Measurements from ENCODE around the gene ZBTB20. TPM values are rescaled to one million over a fixed set of nuclear protein-coding genes. Genes with fewer than 3 reads are reported as not detected.

Gene ZBTB20
- total and polyA plus RNA-seq, 4 donors = 0.88 to 83.2 (median 20.4) TPM

DNA sequence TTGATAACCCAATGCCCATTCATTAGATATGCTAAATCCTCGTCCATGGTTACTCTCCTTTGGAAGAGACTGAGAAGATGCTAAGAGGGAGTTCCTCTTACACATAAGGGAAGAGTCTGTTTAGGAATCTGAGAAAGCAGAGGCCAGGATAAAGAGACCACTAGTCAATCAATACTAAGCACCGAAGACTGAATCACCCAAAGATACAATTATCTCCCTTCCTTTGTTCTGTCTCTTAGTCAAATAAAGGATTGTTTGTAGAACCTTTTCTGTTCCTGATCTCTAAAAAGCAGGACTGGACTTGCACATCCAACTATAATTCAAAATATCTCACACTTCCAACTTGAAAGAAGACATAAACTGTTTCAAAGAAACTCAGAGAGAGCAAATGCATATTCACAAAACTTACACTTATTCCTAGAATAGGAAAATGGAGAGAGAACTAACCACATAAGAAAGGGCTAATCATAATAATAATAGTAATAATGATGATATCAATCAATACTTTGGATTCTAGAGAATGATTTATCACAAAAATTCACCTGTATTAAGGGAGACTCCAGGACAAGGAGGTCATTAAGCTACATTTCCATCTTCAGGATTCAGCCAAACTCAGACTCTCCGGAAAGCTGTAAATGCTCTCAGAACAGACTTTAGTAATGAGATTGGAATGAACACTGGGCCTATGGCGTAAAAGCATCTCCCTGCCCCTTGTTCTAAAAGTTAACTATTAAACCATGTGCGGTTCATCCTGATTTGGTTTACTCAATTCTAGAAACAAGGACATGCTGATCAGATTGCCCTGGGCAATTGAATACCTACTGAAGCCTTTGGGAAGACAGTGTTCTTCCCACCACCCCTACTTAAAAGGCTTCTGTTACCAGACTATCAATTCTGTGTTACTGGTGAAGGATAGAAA is 401.5 kb downstream of the ZBTB20 start (continued):
- TF ChIP-seq, protein P1, sequence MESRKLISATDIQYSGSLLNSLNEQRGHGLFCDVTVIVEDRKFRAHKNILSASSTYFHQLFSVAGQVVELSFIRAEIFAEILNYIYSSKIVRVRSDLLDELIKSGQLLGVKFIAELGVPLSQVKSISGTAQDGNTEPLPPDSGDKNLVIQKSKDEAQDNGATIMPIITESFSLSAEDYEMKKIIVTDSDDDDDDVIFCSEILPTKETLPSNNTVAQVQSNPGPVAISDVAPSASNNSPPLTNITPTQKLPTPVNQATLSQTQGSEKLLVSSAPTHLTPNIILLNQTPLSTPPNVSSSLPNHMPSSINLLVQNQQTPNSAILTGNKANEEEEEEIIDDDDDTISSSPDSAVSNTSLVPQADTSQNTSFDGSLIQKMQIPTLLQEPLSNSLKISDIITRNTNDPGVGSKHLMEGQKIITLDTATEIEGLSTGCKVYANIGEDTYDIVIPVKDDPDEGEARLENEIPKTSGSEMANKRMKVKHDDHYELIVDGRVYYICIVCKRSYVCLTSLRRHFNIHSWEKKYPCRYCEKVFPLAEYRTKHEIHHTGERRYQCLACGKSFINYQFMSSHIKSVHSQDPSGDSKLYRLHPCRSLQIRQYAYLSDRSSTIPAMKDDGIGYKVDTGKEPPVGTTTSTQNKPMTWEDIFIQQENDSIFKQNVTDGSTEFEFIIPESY (IDR thresholded peaks at IDR 0.05) = no peak
- no peak for TF ChIP-seq GABPA (IDR thresholded peaks at IDR 0.05 in 1 of 2, conservative IDR thresholded peaks at IDR 0.05 in 1 of 2)

- Histone ChIP-seq H3K27ac (ENCODE audit: low read depth in 1 of 2, low read length in 2 of 2) (no peak overlapping the region), H3K9ac (ENCODE audit: low read depth in 1 of 2, low read length in 2 of 2) (peak overlapping the region in 1 of 2 donors; percentile 20), H3K27me3 (ENCODE audit: control insufficient read depth in 4 of 4, insufficient read depth in 4 of 4, low read length in 3 of 4) (no peaks in the 10 kb centered on the region), H3K4me1 (ENCODE audit: control insufficient read depth in 4 of 4, insufficient read depth in 4 of 4, low read length in 3 of 4) (peaks cover 5 to 16% (median 13%) of the 10 kb centered on the region in 4 donors), H3K36me3 (ENCODE audit: control insufficient read depth in 4 of 4, insufficient read depth in 3 of 4, low read depth in 1 of 4, low read length in 3 of 4) (no peaks in the 10 kb centered on the region), H3K9me3 (ENCODE audit: control insufficient read depth in 4 of 4, low read length in 3 of 4) (no peaks in the 10 kb centered on the region), H3K4me3 (ENCODE audit: low read depth in 1 of 3, low read length in 3 of 3) (no peak overlapping the region)
- DNase-seq (ENCODE audit: low spot score) = no peak
- TF ChIP-seq NR2F2 (IDR thresholded peaks at IDR 0.05) (no peak), GABPA (IDR thresholded peaks at IDR 0.05 in 1 of 2, conservative IDR thresholded peaks at IDR 0.05 in 1 of 2) (no peak), TAF1 (conservative IDR thresholded peaks at IDR 0.05) (no peak), SP1 (IDR thresholded peaks at IDR 0.05) (no peak), RAD21 (IDR thresholded peaks at IDR 0.05) (no peak), JUND (IDR thresholded peaks at IDR 0.05) (no peak), EGR1 (IDR thresholded peaks at IDR 0.05; ENCODE audit: low read depth in 2 of 2) (no peak), HNF4G (IDR thresholded peaks at IDR 0.05) (no peak), RXRA (IDR thresholded peaks at IDR 0.05) (no peak)
- TF ChIP-seq, protein P2, sequence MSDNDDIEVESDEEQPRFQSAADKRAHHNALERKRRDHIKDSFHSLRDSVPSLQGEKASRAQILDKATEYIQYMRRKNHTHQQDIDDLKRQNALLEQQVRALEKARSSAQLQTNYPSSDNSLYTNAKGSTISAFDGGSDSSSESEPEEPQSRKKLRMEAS (IDR thresholded peaks at IDR 0.05) = no peak
- TF ChIP-seq, protein P1 (IDR thresholded peaks at IDR 0.05) = no peak
- TF ChIP-seq, protein P3, sequence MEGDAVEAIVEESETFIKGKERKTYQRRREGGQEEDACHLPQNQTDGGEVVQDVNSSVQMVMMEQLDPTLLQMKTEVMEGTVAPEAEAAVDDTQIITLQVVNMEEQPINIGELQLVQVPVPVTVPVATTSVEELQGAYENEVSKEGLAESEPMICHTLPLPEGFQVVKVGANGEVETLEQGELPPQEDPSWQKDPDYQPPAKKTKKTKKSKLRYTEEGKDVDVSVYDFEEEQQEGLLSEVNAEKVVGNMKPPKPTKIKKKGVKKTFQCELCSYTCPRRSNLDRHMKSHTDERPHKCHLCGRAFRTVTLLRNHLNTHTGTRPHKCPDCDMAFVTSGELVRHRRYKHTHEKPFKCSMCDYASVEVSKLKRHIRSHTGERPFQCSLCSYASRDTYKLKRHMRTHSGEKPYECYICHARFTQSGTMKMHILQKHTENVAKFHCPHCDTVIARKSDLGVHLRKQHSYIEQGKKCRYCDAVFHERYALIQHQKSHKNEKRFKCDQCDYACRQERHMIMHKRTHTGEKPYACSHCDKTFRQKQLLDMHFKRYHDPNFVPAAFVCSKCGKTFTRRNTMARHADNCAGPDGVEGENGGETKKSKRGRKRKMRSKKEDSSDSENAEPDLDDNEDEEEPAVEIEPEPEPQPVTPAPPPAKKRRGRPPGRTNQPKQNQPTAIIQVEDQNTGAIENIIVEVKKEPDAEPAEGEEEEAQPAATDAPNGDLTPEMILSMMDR (IDR thresholded peaks at IDR 0.05; ENCODE audit: low read depth, low read length, missing input control) = no peak
- TF ChIP-seq, protein P4, sequence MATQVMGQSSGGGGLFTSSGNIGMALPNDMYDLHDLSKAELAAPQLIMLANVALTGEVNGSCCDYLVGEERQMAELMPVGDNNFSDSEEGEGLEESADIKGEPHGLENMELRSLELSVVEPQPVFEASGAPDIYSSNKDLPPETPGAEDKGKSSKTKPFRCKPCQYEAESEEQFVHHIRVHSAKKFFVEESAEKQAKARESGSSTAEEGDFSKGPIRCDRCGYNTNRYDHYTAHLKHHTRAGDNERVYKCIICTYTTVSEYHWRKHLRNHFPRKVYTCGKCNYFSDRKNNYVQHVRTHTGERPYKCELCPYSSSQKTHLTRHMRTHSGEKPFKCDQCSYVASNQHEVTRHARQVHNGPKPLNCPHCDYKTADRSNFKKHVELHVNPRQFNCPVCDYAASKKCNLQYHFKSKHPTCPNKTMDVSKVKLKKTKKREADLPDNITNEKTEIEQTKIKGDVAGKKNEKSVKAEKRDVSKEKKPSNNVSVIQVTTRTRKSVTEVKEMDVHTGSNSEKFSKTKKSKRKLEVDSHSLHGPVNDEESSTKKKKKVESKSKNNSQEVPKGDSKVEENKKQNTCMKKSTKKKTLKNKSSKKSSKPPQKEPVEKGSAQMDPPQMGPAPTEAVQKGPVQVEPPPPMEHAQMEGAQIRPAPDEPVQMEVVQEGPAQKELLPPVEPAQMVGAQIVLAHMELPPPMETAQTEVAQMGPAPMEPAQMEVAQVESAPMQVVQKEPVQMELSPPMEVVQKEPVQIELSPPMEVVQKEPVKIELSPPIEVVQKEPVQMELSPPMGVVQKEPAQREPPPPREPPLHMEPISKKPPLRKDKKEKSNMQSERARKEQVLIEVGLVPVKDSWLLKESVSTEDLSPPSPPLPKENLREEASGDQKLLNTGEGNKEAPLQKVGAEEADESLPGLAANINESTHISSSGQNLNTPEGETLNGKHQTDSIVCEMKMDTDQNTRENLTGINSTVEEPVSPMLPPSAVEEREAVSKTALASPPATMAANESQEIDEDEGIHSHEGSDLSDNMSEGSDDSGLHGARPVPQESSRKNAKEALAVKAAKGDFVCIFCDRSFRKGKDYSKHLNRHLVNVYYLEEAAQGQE (IDR thresholded peaks at IDR 0.05) = no peak
- WGBS = 77% methylated on average over 5 of the region's 5 CpGs
Measured at GRCh38 chr3:114743746-114744485, 403.2 kb downstream of the ZBTB20 start.

All from liver (tissue), 9 donors.